ENCODE results near the gene CD209. TPM values are rescaled to one million over a fixed set of nuclear protein-coding genes. Genes with fewer than 3 reads are reported as not detected.

The CD209 gene
- total RNA-seq, 2 donors from 2014 or later: 13.4 to 23.0 TPM

DNA sequence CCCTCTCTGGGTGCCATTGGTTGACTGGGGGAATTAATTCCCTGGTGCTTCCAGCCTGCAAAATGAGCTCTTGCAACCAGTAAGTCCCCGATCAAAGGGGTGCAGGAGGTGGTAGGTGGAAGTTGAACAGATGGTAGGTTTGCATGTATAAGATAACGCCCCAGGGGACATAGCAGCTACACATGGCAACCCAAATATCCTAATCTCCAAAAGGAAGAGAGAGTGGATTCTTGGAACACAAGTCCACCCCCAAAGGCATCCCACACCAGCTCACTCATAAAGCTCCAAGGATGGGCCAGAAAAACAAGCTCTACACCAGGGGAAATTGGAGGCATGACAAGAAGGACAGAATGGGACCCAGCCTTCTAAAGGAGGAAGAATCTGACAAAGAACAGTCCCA, 4.8 kb downstream of the CD209 start:
- intact Hi-C loops (cut with DNase I): no loop called here
- peak; percentile 35 for DNase-seq (ENCODE audit: low spot score)

DNA sequence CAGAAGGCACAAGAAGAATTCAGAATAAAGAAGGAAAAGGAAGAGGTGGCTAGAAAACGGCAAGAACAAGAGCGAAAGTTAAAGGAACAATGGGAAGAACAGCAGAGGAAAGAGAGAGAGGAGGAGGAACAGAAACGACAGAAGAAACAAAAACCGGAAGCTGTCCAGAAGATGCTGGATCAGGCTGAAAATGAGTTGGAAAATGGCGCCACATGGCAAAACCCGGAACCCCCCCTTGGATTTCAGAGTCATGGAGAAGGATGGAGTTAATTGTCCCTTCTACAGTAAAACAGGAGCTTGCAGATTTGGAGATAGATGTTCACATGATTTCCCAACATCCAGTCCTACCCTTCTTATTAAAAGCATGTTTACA, 6.7 kb downstream of the CD209 start:
- intact Hi-C loops (cut with DNase I): no loop called here
- DNase-seq (ENCODE audit: low spot score): peak; percentile 28

DNA sequence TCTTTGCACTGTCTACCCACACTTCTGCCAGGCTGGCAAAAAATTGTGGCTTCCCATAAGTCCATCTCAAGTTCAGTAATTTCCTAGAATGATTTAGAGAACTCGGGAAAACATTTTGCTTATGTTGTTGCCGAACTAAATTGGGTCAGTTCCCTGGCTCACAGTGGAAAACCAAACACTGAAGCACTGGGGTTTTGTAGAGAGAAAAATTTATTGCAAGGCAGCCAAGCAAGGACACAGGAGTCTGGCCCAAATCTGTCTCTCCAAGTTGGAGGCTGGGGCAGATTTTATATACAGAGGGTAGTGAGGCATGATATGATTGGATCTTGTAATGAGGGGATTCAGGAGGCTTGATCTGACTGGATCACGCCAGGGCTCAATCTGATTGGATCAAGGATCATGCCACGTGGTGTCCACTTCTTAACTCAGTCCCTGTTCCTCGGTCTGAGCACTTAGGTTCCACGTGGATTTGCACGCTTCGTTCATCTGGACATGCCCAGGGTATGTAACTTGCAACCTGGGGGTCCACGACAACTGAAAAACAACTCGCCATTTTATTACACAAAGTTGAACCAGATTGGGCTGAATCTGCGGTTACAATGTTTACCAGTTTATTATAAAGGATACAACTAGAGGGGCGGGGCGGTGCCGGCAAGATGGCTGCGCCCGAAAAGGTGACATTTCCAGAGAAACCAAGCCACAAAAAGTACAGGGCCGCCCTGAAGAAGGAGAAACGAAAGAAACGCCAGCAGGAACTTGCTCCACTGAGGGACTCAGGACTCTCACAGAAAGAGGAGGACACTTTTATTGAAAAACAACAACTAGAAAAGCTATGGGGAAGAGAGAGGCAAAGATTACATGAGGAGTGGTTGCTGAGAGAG, 7.3 kb downstream of the CD209 start:
- DNase-seq (ENCODE audit: low spot score): peak; percentile 67
- intact Hi-C loops (cut with DNase I): no loop called here

DNA sequence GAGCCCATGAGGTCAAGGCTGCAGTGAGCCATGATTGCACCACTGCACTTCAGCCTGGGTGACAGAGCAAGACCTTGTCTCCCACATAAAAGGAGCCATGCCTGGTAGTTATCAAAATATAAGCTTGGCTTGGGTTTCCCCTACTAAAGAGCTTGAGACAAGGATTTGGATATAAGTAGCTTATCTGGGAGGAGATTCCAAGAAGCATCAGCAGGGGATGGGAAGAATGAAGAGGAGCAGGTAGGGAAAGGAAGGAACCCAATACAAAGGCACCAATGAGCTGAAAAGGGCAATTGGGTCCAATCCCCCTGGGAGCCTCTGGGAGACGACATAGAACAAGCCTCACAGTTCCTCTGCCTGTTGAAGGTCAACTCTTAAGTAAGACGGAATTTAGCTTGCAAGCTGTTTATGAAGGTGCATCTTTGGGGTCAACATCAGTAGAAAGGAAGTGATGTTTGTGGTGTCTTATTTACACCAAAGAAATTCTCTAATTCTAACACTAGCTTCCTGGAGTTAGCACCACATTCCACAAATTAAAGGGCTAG, 8.1 kb downstream of the CD209 start:
- intact Hi-C loops (cut with DNase I): no loop called here
- DNase-seq (ENCODE audit: low spot score): peak; percentile 32

DNA sequence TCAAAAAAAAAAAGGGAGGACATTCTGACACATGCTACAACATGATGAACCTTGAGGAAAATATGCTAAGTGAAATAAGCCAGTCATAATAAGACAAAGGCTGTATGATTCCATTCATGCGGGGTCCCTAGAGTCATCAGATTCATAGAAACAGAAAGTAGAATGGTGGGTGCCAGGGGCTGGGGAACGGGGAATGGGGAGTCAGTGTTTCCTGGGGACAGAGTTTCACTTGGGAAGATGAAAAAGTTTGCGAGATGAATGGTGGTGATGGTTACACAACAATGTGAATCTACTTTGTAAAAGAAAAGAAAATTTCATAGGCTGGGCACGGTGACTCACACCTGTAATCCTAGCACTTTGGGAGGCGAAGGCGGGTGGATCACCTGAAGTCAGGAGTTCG, 9.3 kb downstream of the CD209 start:
- DNase-seq (ENCODE audit: low spot score): no peak

DNA sequence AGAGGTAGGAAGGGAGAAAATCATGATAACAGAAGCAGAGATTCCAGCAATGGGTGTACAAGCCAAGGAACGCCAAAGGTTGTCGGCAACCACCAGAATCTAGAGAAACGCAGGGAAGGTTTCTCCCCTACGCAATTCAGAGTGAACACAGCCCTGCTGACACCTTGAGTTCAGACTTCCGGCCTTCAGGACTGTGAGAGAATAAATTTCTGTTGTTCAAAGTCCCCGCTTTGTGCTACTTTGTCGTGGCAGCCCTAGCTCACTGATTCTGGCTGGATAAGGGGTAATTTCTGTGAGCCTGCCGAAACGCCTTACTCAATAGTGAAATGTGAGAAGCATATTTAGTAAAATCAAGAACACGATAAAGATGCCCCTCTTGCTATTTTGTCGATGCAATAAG, 10.1 kb downstream of the CD209 start:
- DNase-seq (ENCODE audit: low spot score): peak; percentile 32
- intact Hi-C loops (cut with DNase I): no loop called here

More for the DNA sequence above, 9.3 kb downstream of the CD209 start:
- intact Hi-C loops (cut with DNase I): no loop called here

DNA sequence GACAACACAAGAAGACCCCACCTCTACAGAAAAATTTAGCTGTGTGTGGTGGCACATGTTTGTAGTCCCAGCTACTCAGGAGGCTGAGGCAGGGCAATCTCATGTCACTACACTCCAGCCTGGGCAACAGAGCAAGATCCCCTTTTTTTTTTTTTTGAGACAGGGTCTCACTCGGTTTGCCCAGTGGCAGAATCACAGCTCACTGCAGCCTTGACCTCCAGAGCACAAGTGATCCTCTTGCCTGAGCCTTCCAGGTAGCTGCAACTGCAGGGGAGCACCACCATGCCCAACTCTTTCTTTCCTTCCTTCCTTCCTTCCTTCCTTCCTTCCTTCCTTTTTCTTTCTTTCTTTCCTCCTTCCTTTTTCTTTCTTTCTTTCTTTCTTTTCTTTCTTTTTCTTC, 11.2 kb downstream of the CD209 start:
- DNase-seq (ENCODE audit: low spot score): peak; percentile 12
- intact Hi-C loops (cut with DNase I): no loop called here

DNA sequence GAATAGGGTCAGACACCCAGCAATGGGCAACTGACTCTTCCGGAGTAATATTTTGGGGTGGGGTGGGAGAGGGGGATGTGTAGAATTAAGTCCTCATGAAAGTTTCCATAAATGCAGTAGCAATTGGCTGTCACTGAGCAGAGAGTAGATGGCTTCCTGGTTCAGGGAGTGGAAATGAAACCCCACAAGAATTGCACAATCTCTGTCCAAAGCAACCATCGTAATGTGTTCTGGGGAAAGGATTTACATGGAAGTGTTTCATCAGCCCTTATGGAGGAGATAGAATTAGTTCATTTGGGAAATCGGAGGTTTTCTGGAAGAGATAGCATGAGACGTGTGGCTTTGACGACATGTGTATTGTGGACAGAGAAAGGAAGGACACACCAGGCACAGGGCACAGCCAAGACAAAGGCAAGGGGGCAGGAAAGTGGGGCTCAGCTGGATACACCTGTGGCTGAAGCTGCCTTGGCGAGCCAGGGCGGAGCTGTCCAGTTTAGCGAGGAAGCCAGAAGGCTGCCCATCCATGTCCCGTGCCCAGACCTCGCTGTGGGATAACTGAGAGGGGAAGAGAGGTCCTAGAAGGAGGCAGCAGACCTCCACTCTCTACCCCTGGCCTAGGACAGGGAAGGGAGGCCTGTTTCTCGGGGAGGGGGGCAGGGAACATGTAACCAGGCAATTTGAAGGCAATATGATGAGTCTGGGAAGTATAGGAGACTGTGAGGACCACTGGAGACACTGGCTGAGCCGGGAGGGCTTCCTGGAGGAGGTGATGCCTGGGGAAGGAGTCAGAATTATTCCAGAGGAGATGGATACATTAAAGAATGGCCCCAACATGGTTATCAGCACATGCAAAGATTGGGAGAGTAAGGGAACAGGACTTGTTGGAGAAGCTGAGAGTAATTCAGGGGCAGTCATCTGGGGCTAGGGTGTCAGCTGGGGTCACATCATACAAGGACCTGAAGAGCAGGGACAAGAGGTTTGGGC, 12.8 kb downstream of the CD209 start:
- DNase-seq (ENCODE audit: low spot score): peak; percentile 31
- intact Hi-C loops (cut with DNase I): no loop called here

DNA sequence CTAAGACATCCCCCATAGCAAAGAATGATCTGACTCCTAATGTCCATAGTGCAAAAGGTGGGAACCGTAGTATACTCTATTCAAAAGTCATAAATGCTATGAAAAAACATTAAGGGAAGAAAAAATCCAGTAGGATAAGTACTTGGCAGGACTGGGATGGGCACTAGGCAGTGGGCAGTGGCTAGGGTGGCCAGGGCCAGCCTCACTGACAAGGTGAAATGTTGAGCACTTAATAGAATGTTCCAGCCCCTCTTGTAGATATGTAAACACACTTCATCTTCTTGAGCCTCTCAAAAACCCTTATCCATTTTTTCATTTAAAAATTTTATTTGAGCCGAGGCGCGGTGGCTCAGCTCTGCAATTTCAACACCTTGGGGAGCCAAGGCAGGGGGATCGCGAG, 14.0 kb downstream of the CD209 start:
- DNase-seq (ENCODE audit: low spot score): no peak
- intact Hi-C loops (cut with DNase I): no loop called here

DNA sequence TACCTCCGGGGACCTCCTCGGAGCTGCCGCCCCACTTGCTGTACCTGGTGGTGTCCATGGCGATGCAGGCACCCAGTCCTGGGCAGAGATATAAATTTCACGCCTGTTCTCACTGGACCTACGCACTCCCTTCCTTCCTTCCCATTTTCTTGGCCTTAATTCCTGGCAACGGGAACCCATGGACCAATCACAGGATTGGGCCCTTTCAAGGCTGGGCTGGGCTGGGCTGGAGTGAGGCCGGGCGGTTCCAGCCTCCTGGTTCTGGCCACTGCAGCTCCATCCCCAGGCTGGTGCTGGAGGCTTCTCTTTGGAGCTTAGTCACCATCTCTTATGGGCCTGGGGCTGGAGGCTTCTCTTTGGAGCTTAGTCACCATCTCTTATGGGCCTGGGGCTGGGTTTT, 15.3 kb downstream of the CD209 start, which contains the start of gene CLEC4G:
Gene CLEC4G (minus strand): TSS at position 66 of the 400 bp plus-strand sequence. CDS start 8 bp downstream, at position 58.
- intact Hi-C loops (cut with DNase I): no loop called here
- no peak for DNase-seq (ENCODE audit: low spot score)

DNA sequence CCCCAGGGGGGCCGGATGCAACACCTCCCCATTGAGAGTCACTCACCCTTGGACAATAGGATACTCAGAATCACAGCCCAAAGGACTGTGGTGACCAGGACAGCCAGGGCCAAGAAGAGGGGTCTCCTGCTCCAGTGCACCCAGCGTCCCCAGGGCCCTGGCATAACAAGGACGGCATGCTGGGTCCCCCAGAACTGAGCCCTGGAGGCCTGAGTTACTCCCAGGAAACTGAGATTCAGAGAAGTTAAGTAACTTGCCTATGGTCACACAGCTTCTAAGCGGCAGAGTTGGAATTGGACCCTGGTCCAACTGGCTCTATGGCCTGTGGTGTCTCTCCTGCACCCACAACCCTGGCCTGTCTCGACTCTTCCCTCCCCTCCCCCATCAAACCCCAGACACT, 15.7 kb downstream of the CD209 start:
- intact Hi-C loops (cut with DNase I): no loop called here
- no peak for DNase-seq (ENCODE audit: low spot score)

DNA sequence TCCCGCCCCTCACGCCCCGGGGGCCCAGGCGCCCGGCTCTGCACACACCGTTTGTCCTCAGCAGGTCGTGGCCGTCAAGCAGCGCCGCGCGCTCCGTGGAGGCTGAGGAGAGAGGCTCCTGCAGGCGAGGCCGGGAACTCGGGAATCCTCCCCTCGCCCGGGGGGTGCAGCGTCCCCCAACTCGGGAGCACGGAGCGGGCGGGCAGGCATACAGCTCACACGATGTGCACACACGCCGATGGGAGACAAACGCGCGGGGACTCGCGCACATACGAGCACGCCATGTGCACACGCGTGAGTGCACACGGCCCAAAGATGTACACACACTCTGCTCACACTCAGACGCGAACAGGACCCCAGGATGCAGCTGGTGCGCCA, 16.1 kb downstream of the CD209 start:
- no peak for DNase-seq (ENCODE audit: low spot score)
- intact Hi-C loops (cut with DNase I): no loop called here

DNA sequence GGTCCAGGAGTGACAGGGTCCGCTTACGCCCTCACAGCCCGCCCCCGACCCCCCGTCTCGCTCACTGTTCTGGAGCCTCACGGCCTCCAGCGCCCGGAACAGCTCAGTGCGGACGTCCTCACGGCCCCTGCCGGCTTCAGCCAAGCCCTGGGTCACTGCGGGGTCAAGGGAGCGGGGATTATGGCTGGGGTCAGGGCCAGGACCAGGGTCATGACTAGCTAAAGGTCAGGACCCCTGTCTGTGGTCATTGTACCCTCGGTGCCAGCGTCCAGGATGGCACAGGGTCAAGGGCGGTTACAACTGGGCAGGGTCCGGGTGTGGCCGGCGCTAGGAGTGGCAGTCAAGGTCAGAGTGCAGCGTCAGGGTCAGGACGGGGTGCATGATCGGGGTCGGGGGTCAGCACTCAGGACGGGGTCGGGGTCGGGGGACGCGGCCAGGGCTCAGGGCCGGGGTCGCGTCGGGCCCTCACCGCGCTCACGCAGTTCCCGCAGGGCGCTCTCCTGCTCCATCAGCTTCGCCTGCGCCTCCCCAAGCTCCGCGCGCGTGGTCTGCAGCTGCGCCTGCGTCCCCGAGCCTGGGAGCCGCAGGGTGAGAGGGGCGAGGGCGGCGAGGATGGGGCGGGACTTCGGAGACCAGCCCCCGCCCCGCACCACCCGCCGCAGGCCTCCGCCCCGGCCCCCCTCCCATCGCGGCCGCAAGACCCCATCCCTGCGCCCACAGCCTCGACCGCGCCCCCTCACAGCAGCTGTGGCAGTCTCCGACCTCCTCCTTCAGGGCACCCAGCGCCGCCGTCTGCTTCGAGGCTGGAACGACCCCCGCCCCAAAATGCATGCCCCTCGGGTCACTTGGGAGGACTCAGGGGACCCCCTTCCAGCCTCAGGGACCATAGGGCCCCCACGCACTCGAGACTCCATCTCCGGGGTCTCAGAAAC, 16.8 kb downstream of the CD209 start:
- intact Hi-C loops (cut with DNase I): no loop called here
- DNase-seq (ENCODE audit: low spot score): no peak

DNA sequence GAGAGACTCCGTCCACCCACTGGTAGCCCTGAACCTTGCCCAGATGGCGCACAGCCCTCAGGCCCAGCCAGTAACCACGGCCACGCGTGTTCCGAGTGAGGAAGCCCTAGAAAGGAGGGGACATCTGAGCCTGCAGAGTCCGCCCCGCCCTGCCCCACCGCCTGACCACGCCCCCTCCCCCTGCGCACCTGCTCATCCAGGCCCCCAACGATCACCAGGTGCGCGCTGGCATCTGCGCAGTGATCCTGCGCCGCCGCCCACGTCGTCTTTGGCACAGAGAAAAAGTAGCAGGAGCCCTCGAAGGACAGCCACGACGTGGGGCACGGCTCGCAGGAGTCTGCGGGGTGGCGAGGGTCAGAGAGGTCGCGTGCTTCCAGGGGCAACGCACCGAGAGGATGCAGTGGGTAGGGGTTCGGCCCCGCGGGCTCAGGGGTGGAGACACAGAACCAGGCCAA, 17.5 kb downstream of the CD209 start:
- intact Hi-C loops (cut with DNase I): no loop called here
- DNase-seq (ENCODE audit: low spot score): no peak

DNA sequence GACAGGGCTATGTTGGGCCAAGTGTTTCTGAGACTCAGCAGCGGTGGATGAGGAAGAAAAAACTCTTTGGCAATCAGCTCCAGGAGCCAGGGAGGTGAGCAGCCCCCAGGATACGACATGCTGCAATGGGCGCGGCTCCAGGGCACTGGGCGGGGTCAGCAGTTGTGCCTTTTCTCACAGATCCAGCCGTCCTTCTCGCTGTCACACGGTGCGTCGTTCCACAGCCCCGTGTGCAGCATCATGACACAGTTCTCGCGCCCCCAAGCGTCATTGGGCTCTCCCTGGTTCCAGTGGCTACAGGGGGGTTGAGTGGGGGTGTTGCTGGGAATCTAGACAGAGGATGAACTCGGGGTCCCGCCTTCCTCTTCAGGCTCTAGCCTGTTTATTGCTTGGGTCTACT, 18.1 kb downstream of the CD209 start:
- no peak for DNase-seq (ENCODE audit: low spot score)
- intact Hi-C loops (cut with DNase I): no loop called here

DNA sequence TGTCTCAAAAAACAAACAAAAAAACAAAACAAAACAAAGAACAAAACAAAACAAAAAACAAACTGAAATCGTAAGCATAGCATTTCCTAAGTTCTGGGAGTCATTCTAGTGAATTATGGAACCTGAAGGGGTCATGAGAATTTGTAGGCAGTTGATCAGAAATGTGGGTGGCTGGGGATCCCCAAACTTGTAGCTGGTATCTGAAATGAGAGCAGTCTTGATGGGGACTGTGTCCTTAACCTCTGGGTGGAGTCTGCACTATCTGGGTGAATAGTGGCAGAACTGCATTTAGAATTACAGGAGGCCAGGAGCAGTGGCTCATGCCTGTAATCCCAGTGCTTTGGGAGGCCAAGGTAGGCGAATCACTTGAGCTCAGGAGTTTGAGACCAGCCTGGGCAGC, 21.5 kb downstream of the CD209 start:
- intact Hi-C loops (cut with DNase I): no loop called here
- DNase-seq (ENCODE audit: low spot score): no peak

DNA sequence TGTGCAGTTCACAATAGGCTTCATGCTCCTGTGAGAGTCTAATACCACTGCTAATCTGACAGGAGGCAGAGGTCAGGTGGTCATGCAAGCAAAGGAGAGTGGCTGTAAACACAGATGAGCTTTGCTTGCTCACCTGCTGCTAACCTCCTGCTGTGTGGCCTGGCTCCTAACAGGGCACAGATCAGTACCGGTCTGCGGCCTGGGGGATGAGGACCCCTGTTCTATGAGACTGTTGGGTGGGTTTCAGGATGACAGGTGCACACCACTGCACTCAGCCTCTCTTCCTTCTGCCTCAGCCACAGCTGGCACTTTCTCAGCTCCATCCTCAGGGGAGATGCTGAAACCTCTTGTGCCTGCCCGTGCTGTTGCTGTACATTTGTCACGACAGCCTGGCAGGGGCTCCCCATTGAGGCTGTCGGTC, 25.1 kb downstream of the CD209 start:
- intact Hi-C loops (cut with DNase I): no loop called here

DNA sequence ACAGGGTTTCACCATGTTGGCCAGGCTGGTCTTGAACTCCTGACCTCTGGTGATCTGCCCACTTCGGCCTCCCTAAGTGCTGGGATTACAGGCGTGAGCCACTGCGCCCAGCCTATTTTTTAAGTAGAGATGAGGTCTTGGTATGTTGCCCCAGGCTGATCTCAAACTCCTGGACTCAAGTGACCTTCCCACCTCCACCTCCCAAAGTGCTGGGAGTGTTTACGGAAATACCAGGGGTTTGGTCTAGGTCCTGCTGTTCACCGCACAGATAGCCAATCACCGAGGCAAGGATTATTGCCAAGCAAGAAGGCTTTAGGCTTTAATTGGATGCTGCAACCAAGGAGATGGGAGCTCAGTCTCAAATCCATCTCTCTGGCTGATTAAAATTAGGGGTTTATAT, 27.0 kb downstream of the CD209 start:
- DNase-seq (ENCODE audit: low spot score): no peak
- intact Hi-C loops (cut with DNase I): no loop called here

More for the DNA sequence above, 25.1 kb downstream of the CD209 start:
- DNase-seq (ENCODE audit: low spot score): no peak

DNA sequence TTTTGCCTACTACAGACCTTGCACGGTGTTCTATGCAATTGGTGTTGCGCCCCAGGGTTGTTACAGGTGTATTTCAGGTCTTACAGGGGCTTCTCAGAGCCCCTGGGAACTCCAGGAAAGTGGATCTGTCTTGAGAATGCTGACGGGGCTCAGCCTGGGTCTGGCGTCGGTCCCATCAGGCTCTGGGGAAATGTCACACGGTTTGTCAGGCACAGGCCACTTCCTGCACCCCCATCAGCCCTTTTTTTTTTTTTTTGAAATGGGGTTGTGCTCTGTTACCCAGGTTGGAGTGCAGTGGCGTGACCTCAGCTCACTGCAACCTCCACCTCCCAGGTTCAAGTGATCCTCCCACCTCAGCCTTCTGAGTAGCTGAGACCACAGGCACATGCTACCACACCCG, 28.7 kb downstream of the CD209 start:
- no peak for DNase-seq (ENCODE audit: low spot score)
- intact Hi-C loops (cut with DNase I): no loop called here

Data from posterior vena cava (tissue), 2 donors.